A549 treated with DMSO at 1 μM for 4 hours (cell line): ENCODE results near the gene SOX21. TPM values are rescaled to one million over a fixed set of nuclear protein-coding genes. Genes with fewer than 3 reads are reported as not detected.

Experiments
- total RNA-seq: library from RNA; stranded (reverse); fragments of 200-300 nt; extraction: Qiagen RNA extraction; gene quantifications from 5 replicates; pipeline ENCODE4 v1.2.3, GENCODE V29; 2022; ENCODE audit warnings: low read depth

The SOX21 gene
- total RNA-seq, result 0.87 to 1.4 TPM (median 0.99 TPM) in 5 replicates

DNA sequence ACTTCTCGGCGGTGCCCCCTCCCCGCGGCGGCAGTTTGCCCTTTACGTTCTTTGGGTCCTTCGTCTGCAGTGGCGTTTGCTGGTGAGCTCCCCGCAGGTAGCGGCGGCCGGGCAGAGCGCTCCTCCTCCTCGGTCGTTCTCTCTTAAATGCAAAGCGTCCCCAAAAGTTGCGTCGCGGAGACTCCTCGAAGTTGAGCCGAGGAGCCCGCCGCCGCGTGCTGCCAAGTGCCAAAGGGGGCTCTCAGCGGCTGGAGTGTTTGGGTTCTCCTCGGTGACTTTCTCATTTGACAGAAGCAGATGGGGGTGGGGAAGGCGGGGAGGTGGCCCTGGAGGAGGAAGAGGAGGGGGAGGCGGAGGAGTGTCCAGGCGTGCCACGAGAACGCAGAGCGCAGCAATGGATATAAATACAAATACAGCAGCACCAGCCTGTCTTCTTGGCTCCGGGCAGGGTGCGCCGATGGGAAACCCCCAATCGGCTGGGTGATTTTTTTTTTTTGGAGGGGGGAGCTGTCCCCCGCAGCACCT, at the start of gene SOX21:
Gene SOX21, minus strand, starts transcription at position 259 of the 525 bp plus-strand sequence. CDS start 496 bp downstream, outside the sequence.

Other genes starting within 250 kb of the SOX21 start
- gene DCT, start 232.9 kb downstream of the SOX21 start, total RNA-seq, result not detected in 5 replicates
- 8.8 to 10.4 TPM (median 9.6 TPM) in 5 replicates for gene TGDS, start 116.4 kb downstream of the SOX21 start, total RNA-seq
- 2.6 to 4.5 TPM (median 3.8 TPM) in 5 replicates for gene GPR180, start 110.7 kb downstream of the SOX21 start, total RNA-seq